ENCODE data around the gene NYNRIN. TPM values are rescaled to one million over a fixed set of nuclear protein-coding genes. Genes with fewer than 3 reads are reported as not detected.

The NYNRIN gene
- total RNA-seq, 1 experiment from 2014 or later, result 18.7 TPM

GRCh38 chr14:24434036-24434435 lies 35.2 kb downstream of the NYNRIN start:
- no peak overlapping the region for H3K4me3 Mint-ChIP-seq
- no peak overlapping the region for H3T11ph ChIP-seq (ENCODE audit: low read length)
- H2BK120ac ChIP-seq (ENCODE audit: low read depth, low read length, poor library complexity, severe bottlenecking), result no peak overlapping the region
- H3K27me3 Mint-ChIP-seq (ENCODE audit: low read depth), result peaks cover 2% of the 10 kb centered on the region
- no peak overlapping the region for H3K27ac ChIP-seq (ENCODE audit: insufficient read length, low read depth, low read length)
- no peak overlapping the region for H2BK15ac ChIP-seq (ENCODE audit: low read depth, low read length)
- no peak for DNase-seq
- H2BK5ac ChIP-seq (ENCODE audit: insufficient read length, low read length), result no peak overlapping the region
- H3K23me2 ChIP-seq (ENCODE audit: insufficient read length, low read depth, low read length, poor library complexity, severe bottlenecking), result peaks cover 7% of the 10 kb centered on the region
- peaks cover 6 to 45% (median 42%) of the 10 kb centered on the region in 3 experiments; a peak in 6 of 7 replicates for H3K36me3 Mint-ChIP-seq (ENCODE audit: insufficient read depth in 1 of 3, low read depth in 3 of 3)
- H4K5ac ChIP-seq (ENCODE audit: insufficient read length, low read depth, low read length), result no peak overlapping the region
- no peak overlapping the region for H3K14ac ChIP-seq (ENCODE audit: insufficient read depth, low read length)
- H4K20me1 ChIP-seq (ENCODE audit: control insufficient read depth, insufficient read depth, insufficient read length), result peaks cover 2% of the 10 kb centered on the region
- H3K9me3 ChIP-seq (ENCODE audit: control insufficient read depth, low read depth, low read length), result no peaks in the 10 kb centered on the region
- no peaks in the 10 kb centered on the region for H3K9me3 Mint-ChIP-seq
- no peaks in the 10 kb centered on the region for H3K27me3 ChIP-seq (ENCODE audit: insufficient read depth, low read length)
- no peaks in the 10 kb centered on the region for H3K79me2 ChIP-seq (ENCODE audit: insufficient read depth, low read length)
- H3K23ac ChIP-seq (ENCODE audit: insufficient read length, low read depth, low read length), result no peak overlapping the region
- H4K91ac ChIP-seq (ENCODE audit: insufficient read length, low read depth, low read length), result no peak overlapping the region
- no peak overlapping the region for H2BK12ac ChIP-seq (ENCODE audit: insufficient read length, low read depth, low read length)
- no peak overlapping the region for H3K27ac Mint-ChIP-seq
- H3K4me2 ChIP-seq (ENCODE audit: insufficient read depth, insufficient read length, low read length), result no peak overlapping the region
- H3K4me1 Mint-ChIP-seq, result peaks cover 18 to 21% of the 10 kb centered on the region in 2 experiments
- no peak overlapping the region for H3K56ac ChIP-seq (ENCODE audit: insufficient read length, low read depth, low read length)
- H4K8ac ChIP-seq (replicated peaks; ENCODE audit: insufficient read length, low read depth, low read length), result no peak overlapping the region
- H3K4me1 ChIP-seq (ENCODE audit: insufficient read depth, low read length), result peaks cover 3% of the 10 kb centered on the region; the same call in 1 of the 2 replicates
- no peak overlapping the region for H3K18ac ChIP-seq (ENCODE audit: insufficient read length, low read depth, low read length)
- H2AK5ac ChIP-seq (ENCODE audit: insufficient read length, low read length), result no peak overlapping the region
- TF ChIP-seq CTCF (conservative IDR thresholded peaks at IDR 0.05), result no peak
- H3K4ac ChIP-seq (ENCODE audit: low read depth, low read length), result no peak overlapping the region
- H3K79me1 ChIP-seq (ENCODE audit: insufficient read depth, low read depth, low read length, poor library complexity, severe bottlenecking), result no peaks in the 10 kb centered on the region
- no peak overlapping the region for H3K9ac ChIP-seq (ENCODE audit: extremely low read depth, insufficient read length, low read length)
- WGBS (ENCODE audit: extremely low coverage, insufficient read length, low lambda C conversion rate), result no CpG with 5 or more reads among the region's 7 CpGs
- no peak overlapping the region for H2AFZ ChIP-seq (ENCODE audit: low read length)
- no peak overlapping the region for H2BK20ac ChIP-seq (ENCODE audit: low read depth, low read length, poor library complexity, severe bottlenecking)
